NCI-H1417 treated with DMSO at 0.1 percent for 48 hours (cell line): ENCODE data around the gene SRPRA.
"Not testable (repeated sequence)": the region's sequence is repeated elsewhere in the genome, so short reads cannot be mapped to it uniquely, and the experiment has no call there.

Source experiments
- DNase-seq: peaks from one replicate; lab custom pipeline; 2025; lab: John Stamatoyannopoulos, UW

SRPRA gene

GRCh38 chr11:126268708-126269579, at the start of gene SRPRA, which contains the start of gene FOXRED1:
TSS of gene SRPRA (minus strand) at chr11:126268895. CDS start at chr11:126268804, 91 bp downstream.
TSS of gene FOXRED1 (plus strand) at chr11:126269154. CDS start at chr11:126269207, 53 bp downstream.
- DNase-seq, result peak; percentile 93

GRCh38 chr11:126317756-126318573, 49.3 kb upstream of the SRPRA start:
- DNase-seq, result no peak

- DNase-seq, result no peak
Measured at GRCh38 chr11:126317432-126317755, 48.7 kb upstream of the SRPRA start.

GRCh38 chr11:126313826-126314225, 45.1 kb upstream of the SRPRA start:
- no peak for DNase-seq

GRCh38 chr11:126312961-126313360, 44.3 kb upstream of the SRPRA start:
- DNase-seq, result no peak

GRCh38 chr11:126311401-126312291, 43.0 kb upstream of the SRPRA start:
- DNase-seq, result no peak

- DNase-seq, result no peak
Measured at GRCh38 chr11:126310992-126311310, 42.3 kb upstream of the SRPRA start.

- no peak for DNase-seq
Measured at GRCh38 chr11:126310200-126310991, 41.7 kb upstream of the SRPRA start.

- not testable (repeated sequence) for DNase-seq
Measured at GRCh38 chr11:126308771-126309170, 40.1 kb upstream of the SRPRA start.

- DNase-seq, result no peak
Measured at GRCh38 chr11:126308271-126308671, 39.6 kb upstream of the SRPRA start.

GRCh38 chr11:126307706-126308105, 39.0 kb upstream of the SRPRA start:
- DNase-seq, result no peak

GRCh38 chr11:126305699-126306098, 37.0 kb upstream of the SRPRA start:
- DNase-seq, result no peak

GRCh38 chr11:126304457-126305075, 35.9 kb upstream of the SRPRA start:
- peak; percentile 7 for DNase-seq

- DNase-seq, result peak; percentile 98
Measured at GRCh38 chr11:126303623-126304456, 35.1 kb upstream of the SRPRA start, which contains the start of gene DCPS. TSS of gene DCPS (plus strand) at chr11:126304060. CDS start at chr11:126304081, 21 bp downstream.

GRCh38 chr11:126297004-126297403, 28.3 kb upstream of the SRPRA start:
- no peak for DNase-seq

GRCh38 chr11:126293726-126294125, 25.0 kb upstream of the SRPRA start:
- DNase-seq, result no peak

- DNase-seq, result no peak
Measured at GRCh38 chr11:126290887-126291286, 22.2 kb upstream of the SRPRA start.

- no peak for DNase-seq
Measured at GRCh38 chr11:126288237-126288636, 19.5 kb upstream of the SRPRA start.

GRCh38 chr11:126284829-126285228, 16.1 kb upstream of the SRPRA start:
- no peak for DNase-seq
